ENCODE data around the gene MAGEA2.
"Not testable (repeated sequence)": the region's sequence is repeated elsewhere in the genome, so short reads cannot be mapped to it uniquely, and the experiment has no call there.

The MAGEA2 gene

DNA sequence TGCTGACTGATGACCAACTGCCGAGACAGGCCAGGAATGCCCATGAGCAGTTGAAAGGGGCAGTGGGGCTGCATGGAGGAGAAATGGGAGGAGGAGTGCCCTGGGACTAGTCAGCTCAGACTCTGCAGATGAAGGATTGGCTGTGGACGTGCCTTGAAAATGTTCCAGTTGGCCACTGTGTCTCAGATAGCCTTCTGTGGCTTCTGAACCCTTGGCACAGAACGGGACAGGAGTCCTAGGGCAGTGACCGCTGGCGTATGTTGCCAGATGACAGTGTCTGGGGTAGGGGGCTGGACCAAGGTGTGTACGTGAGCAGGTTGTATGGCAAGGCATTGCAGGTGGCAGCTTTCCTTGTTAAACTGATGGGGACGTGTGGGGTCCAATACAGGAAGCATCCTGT lies 47.1 kb downstream of the MAGEA2 start:
- not testable (repeated sequence) for DNase-seq

DNA sequence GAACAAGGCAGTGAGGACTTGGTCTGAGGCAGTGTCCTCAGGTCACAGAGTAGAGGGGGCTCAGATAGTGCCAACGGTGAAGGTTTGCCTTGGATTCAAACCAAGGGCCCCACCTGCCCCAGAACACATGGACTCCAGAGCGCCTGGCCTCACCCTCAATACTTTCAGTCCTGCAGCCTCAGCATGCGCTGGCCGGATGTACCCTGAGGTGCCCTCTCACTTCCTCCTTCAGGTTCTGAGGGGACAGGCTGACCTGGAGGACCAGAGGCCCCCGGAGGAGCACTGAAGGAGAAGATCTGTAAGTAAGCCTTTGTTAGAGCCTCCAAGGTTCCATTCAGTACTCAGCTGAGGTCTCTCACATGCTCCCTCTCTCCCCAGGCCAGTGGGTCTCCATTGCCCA lies 53.3 kb downstream of the MAGEA2 start:
- DNase-seq = not testable (repeated sequence)
